Measurements from ENCODE around the gene UGT1A6. TPM values are rescaled to one million over a fixed set of nuclear protein-coding genes. Genes with fewer than 3 reads are reported as not detected.

The UGT1A6 gene
- total RNA-seq, 1 experiment from 2014 or later = 98.0 TPM

- Mint-ChIP-seq H3K36me3 (ENCODE audit: insufficient read depth, unreplicated experiment) (peaks cover 49% of the 10 kb centered on the region), H3K4me1 (ENCODE audit: low read depth, unreplicated experiment) (peaks cover 70% of the 10 kb centered on the region), H3K9me3 (ENCODE audit: low read depth, unreplicated experiment) (no peaks in the 10 kb centered on the region), H3K27ac (ENCODE audit: unreplicated experiment) (no peak overlapping the region), H3K4me3 (ENCODE audit: low read depth, unreplicated experiment) (no peak overlapping the region), H3K27me3 (ENCODE audit: unreplicated experiment) (no peaks in the 10 kb centered on the region)
- DNase-seq = peak; percentile 90
- CTCF ChIA-PET = interaction anchor here (0.8 to 1.7 kb wide), 4 partner anchors 69 to 154 kb away, joined by 3 read pairs; no protein-coding TSS in a partner anchor
- peak; percentile 86 for TF ChIP-seq CTCF (IDR thresholded peaks at IDR 0.05; ENCODE audit: unreplicated experiment)
- no TSS peak for BruUV-seq (replicated peaks)
- intact Hi-C loops (cut with micrococcal nuclease; ENCODE audit: unreplicated experiment) = no loop called here
Measured at GRCh38 chr2:233711312-233712008, 18.8 kb downstream of the UGT1A6 start.

GRCh38 chr2:233712611-233713261 is 20.0 kb downstream of the UGT1A6 start, which contains the start of gene UGT1A5:
UGT1A5 (plus strand) TSS chr2:233712907; CDS start chr2:233712992, 85 bp downstream.
- H3K27ac Mint-ChIP-seq (ENCODE audit: unreplicated experiment) = peak within 1 kb of the TSS; percentile 34
- BruUV-seq (replicated peaks) = no TSS peak
- DNase-seq = no peak
- H3K36me3 Mint-ChIP-seq (ENCODE audit: insufficient read depth, unreplicated experiment) = peaks cover 49% of the 10 kb centered on the region
- H3K9me3 Mint-ChIP-seq (ENCODE audit: low read depth, unreplicated experiment) = no peaks in the 10 kb centered on the region
- H3K27me3 Mint-ChIP-seq (ENCODE audit: unreplicated experiment) = no peaks in the 10 kb centered on the region
- peaks cover 57% of the 10 kb centered on the region for H3K4me1 Mint-ChIP-seq (ENCODE audit: low read depth, unreplicated experiment)
- intact Hi-C loops (cut with micrococcal nuclease; ENCODE audit: unreplicated experiment) = no loop called here
- H3K4me3 Mint-ChIP-seq (ENCODE audit: low read depth, unreplicated experiment) = no peak within 1 kb of the TSS
- CTCF ChIA-PET = interaction anchor here (1.7 kb wide), 1 partner anchor 70 kb away, joined by 3 read pairs; no protein-coding TSS in a partner anchor
- TF ChIP-seq CTCF (IDR thresholded peaks at IDR 0.05; ENCODE audit: unreplicated experiment) = no peak

- no peak overlapping the region for H3K4me3 Mint-ChIP-seq (ENCODE audit: low read depth, unreplicated experiment)
- no TSS peak for BruUV-seq (replicated peaks)
- intact Hi-C loops (cut with micrococcal nuclease; ENCODE audit: unreplicated experiment) = no loop called here
- H3K36me3 Mint-ChIP-seq (ENCODE audit: insufficient read depth, unreplicated experiment) = peaks cover 47% of the 10 kb centered on the region
- peaks cover 56% of the 10 kb centered on the region for H3K4me1 Mint-ChIP-seq (ENCODE audit: low read depth, unreplicated experiment)
- no peaks in the 10 kb centered on the region for H3K9me3 Mint-ChIP-seq (ENCODE audit: low read depth, unreplicated experiment)
- H3K27ac Mint-ChIP-seq (ENCODE audit: unreplicated experiment) = no peak overlapping the region
- CTCF ChIA-PET = no interaction called here
- DNase-seq = no peak
- H3K27me3 Mint-ChIP-seq (ENCODE audit: unreplicated experiment) = no peaks in the 10 kb centered on the region
- TF ChIP-seq CTCF (IDR thresholded peaks at IDR 0.05; ENCODE audit: unreplicated experiment) = no peak
Measured at GRCh38 chr2:233713262-233713615, 20.5 kb downstream of the UGT1A6 start.

- no peak overlapping the region for H3K4me3 Mint-ChIP-seq (ENCODE audit: low read depth, unreplicated experiment)
- H3K27me3 Mint-ChIP-seq (ENCODE audit: unreplicated experiment) = no peaks in the 10 kb centered on the region
- H3K36me3 Mint-ChIP-seq (ENCODE audit: insufficient read depth, unreplicated experiment) = peaks cover 47% of the 10 kb centered on the region
- intact Hi-C loops (cut with micrococcal nuclease; ENCODE audit: unreplicated experiment) = no loop called here
- H3K4me1 Mint-ChIP-seq (ENCODE audit: low read depth, unreplicated experiment) = peaks cover 52% of the 10 kb centered on the region
- H3K9me3 Mint-ChIP-seq (ENCODE audit: low read depth, unreplicated experiment) = no peaks in the 10 kb centered on the region
- no peak for DNase-seq
- BruUV-seq (replicated peaks) = no TSS peak
- H3K27ac Mint-ChIP-seq (ENCODE audit: unreplicated experiment) = no peak overlapping the region
- CTCF ChIA-PET = no interaction called here
- TF ChIP-seq CTCF (IDR thresholded peaks at IDR 0.05; ENCODE audit: unreplicated experiment) = no peak
Measured at GRCh38 chr2:233714121-233714520, 21.4 kb downstream of the UGT1A6 start.

Measured in Calu3 (cell line).